Measurements from ENCODE around the gene ADAM8.

ADAM8 gene

DNA sequence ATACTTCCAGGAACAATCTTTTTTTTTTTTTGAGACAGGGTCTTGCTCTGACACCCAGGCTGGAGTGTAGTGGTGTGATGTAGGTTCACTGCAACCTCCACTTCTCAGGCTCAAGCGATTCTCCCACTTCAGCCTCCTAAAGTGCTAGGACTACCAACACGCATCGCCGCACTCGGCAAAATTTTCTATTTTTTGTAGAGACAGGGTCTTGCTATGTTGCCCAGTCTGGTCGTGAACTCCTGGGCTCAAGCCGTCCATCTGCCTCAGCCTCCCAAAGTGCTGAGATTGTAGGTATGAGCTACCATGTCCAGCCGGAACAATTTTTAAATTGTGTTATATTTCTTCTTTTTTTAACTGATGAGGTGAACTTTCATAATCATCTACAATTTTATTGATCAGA, 34.1 kb upstream of the ADAM8 start:
- no peak for TF ChIP-seq GATA3 (IDR thresholded peaks at IDR 0.05; ENCODE audit: low read depth, low read length)
- no peak for TF ChIP-seq GATA2 (IDR thresholded peaks at IDR 0.05; ENCODE audit: low read depth, low read length)

- TF ChIP-seq GATA3 (IDR thresholded peaks at IDR 0.05; ENCODE audit: low read depth, low read length) (no peak), GATA2 (IDR thresholded peaks at IDR 0.05; ENCODE audit: low read depth, low read length) (no peak)
Observed at GRCh38 chr10:133310399-133310755, 33.7 kb upstream of the ADAM8 start.

DNA sequence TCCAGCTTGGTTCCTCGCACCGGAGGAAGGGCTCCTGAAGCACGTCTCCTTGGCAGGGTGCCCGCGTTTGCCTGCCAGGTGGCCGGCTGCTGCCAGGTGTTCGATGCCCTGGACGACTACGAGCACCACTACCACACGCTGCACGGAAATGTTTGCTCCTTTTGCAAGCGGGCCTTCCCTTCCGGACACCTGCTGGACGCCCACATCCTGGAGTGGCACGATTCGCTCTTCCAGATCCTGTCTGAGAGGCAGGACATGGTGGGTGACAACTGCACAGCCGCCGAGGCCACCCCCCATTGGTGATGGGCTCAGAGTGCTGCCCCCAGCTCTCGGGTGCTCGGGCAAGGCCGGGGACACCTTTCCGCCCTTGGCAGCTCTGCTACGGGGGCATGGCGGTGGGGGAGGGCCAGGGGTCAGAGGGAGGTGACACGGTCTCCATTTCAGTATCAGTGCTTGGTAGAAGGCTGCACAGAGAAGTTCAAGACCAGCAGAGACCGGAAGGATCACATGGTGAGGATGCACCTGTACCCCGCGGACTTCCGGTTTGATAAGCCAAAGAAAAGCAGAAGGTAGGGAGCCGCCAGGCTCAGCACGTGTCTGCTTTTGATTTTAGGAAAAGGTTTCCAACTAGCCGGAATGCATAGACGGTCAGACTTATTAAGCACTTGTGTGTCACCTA, 33.2 kb upstream of the ADAM8 start:
- TF ChIP-seq GATA3 (IDR thresholded peaks at IDR 0.05; ENCODE audit: low read depth, low read length) (no peak), GATA2 (IDR thresholded peaks at IDR 0.05; ENCODE audit: low read depth, low read length) (no peak)

DNA sequence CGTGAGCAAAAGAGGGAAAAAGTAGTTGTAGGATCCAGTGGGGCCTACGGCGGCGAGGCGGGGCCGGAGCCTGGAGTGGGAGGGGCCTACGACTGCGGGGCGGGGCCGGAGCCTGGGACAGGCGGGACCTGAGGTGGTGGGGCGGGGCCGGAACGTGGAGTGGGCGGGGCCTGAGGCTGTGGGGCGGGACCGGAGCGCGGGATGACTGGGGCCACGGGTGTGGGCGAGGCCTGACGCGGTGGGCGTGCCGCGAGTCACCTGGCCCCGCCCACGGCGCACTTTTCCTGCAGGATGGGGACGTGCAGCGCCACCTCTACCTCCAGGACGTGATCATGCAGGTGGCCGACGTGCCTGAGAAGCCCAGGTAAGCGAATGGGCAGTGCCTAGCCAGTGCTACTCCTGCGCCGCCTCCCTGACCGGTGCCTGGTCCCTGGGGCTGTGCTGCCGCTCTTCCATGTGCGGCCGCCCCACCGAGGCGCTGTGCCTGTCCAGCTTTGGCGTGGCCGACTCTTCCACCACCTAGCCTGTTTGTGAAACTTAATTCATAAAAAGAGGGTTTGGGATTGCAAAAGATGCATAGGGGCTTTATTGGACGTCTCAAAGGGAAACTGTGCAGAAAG, 32.5 kb upstream of the ADAM8 start:
- TF ChIP-seq GATA2 (IDR thresholded peaks at IDR 0.05; ENCODE audit: low read depth, low read length) (no peak), GATA3 (IDR thresholded peaks at IDR 0.05; ENCODE audit: low read depth, low read length) (no peak)

- TF ChIP-seq GATA2 (IDR thresholded peaks at IDR 0.05; ENCODE audit: low read depth, low read length) = no peak
- TF ChIP-seq GATA3 (IDR thresholded peaks at IDR 0.05; ENCODE audit: low read depth, low read length) = no peak
Observed at GRCh38 chr10:133308421-133309099, 31.9 kb upstream of the ADAM8 start, which contains the start of the genes TUBGCP2 and ZNF511. Gene TUBGCP2 (minus strand): TSS chr10:133308872. CDS start chr10:133302941, 5,931 bp downstream. Gene ZNF511 (plus strand): TSS chr10:133308914. CDS start chr10:133308944, 30 bp downstream.

DNA sequence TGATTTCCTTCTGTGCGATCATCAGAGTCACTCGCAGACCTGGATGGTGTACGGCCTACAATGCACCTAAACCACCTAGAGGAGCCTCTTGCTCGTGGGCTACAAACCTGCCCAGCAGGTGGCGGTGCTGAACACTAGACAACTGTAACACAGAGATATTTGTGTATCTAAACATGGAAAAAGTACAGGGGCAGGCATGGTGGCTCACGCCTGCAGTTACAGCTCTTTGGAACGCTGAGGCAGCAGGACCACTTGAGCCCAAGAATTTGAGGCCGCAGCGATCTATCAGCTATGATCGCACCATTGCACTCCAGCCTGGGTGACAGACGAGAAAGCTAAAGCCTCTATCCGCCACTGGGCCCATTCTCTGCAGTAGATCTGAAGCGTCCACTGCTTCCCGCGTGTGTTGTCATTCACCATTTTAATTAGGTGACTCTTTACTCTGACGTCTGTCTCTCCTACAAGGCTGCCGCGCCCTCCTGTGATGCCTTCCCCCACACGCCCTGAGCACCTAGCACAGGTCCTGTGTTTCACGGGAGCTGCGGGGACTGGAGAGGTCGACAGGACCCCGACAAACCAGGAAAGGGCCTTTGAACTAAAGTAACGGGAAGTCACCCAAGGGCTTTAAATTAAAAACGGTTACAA, 31.2 kb upstream of the ADAM8 start:
- TF ChIP-seq GATA3 (IDR thresholded peaks at IDR 0.05; ENCODE audit: low read depth, low read length) (no peak), GATA2 (IDR thresholded peaks at IDR 0.05; ENCODE audit: low read depth, low read length) (no peak)

DNA sequence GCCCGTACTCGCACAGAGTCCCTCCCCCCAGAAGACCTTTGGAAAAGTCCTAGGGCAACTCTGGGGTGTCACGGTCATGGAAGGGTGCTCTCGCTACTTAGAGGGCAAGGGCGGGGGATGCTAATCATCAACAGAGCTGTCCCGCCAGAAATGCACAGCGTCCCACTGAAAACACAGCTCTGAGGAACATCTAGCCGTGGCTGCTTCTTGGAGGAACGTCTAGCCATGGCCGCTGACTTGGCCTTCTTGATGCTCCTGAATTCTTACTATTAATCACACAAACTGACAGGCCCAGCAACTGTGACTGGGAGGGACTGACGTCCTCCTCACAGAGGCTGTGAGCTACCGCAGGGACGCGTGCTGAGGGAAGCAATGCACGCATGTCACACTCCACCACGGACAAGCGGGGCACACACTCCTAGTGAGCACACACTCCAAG, 30.3 kb upstream of the ADAM8 start:
- TF ChIP-seq GATA2 (IDR thresholded peaks at IDR 0.05; ENCODE audit: low read depth, low read length) = no peak
- TF ChIP-seq GATA3 (IDR thresholded peaks at IDR 0.05; ENCODE audit: low read depth, low read length) = no peak

- TF ChIP-seq GATA2 (IDR thresholded peaks at IDR 0.05; ENCODE audit: low read depth, low read length) (no peak), GATA3 (IDR thresholded peaks at IDR 0.05; ENCODE audit: low read depth, low read length) (no peak)
Observed at GRCh38 chr10:133306097-133306476, 29.4 kb upstream of the ADAM8 start.

DNA sequence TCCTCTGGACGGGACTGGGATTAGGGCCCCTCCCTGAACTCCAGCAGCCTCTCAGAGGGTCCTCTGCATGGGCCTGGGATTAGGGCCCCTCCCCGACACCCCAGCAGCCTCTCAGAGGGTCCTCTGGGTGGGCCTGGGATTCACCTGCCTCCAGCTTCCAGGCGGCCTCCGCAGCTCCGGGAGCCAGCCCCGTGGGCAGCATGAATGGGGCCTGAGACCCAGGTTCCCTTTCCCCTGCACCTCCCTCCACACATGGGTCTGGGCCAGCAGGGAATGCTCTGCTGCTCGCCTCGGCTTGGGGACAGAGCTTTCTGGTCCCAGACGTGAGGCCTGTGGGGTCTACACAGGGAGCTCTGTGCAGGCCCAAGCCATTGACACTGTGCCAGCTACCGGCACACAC, 26.5 kb upstream of the ADAM8 start:
- no peak for TF ChIP-seq GATA2 (IDR thresholded peaks at IDR 0.05; ENCODE audit: low read depth, low read length)
- TF ChIP-seq GATA3 (IDR thresholded peaks at IDR 0.05; ENCODE audit: low read depth, low read length) = no peak

DNA sequence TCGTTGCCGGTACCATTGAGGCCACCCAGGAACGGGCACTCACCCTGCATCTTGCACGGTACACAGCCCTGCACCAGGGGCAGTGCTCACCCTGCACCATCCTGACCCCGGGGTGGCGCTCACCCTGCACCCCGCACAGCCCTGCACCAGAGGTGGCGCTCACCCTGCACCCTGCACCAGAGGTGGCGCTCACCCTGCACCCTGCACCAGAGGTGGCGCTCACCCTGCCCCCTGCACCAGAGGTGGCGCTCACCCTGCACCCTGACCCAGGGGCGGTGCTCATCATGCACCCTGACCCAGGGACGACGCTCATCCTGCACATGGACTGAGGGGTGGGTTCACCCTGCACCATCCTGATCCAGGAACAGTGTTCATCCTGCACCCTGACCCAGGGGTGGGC, 25.6 kb upstream of the ADAM8 start:
- TF ChIP-seq GATA2 (IDR thresholded peaks at IDR 0.05; ENCODE audit: low read depth, low read length) = no peak
- no peak for TF ChIP-seq GATA3 (IDR thresholded peaks at IDR 0.05; ENCODE audit: low read depth, low read length)

GRCh38 chr10:133299738-133300137, 23.1 kb upstream of the ADAM8 start:
- no peak for TF ChIP-seq GATA2 (IDR thresholded peaks at IDR 0.05; ENCODE audit: low read depth, low read length)
- no peak for TF ChIP-seq GATA3 (IDR thresholded peaks at IDR 0.05; ENCODE audit: low read depth, low read length)

DNA sequence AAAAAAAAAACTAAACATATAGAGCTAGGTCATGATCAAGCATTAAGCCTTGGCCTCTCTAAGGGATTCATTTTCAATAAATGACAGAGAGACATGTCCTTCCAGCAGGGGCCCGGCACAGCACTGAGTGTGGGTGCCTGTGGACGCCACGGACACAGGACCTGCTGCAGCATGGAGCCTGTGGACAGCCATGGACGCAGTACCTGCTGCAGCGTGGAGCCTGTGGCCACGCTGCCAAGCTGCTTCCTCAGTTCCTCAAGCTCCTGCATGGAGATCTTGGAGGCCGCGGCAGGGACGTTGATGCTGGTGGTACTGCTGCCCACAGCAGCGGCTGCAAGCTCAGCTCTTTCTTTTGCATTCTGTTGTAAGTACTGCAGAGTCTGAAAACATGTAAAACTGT, 22.6 kb upstream of the ADAM8 start:
- no peak for TF ChIP-seq GATA3 (IDR thresholded peaks at IDR 0.05; ENCODE audit: low read depth, low read length)
- TF ChIP-seq GATA2 (IDR thresholded peaks at IDR 0.05; ENCODE audit: low read depth, low read length) = no peak

DNA sequence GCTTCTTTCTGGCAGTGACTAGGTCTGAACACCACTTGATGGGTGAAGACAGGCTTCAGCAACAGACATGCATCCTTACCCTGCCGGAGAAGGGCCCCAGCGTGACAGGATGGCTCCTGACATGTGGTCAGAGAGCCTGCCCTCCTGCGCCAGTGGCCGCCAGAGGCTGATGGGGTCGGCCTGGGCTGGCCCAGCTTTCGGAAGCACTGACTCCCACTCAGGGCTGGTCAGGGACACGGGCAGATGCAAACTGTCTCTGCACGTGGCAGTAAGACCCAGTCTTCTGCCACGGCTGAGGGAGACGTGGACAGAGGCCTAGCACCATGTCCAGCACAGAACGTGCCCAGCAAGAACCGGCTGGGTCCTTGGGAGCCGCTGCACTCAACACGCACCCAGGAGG, 21.8 kb upstream of the ADAM8 start:
- TF ChIP-seq GATA3 (IDR thresholded peaks at IDR 0.05; ENCODE audit: low read depth, low read length) (no peak), GATA2 (IDR thresholded peaks at IDR 0.05; ENCODE audit: low read depth, low read length) (no peak)

- TF ChIP-seq GATA3 (IDR thresholded peaks at IDR 0.05; ENCODE audit: low read depth, low read length) (no peak), GATA2 (IDR thresholded peaks at IDR 0.05; ENCODE audit: low read depth, low read length) (no peak)
Observed at GRCh38 chr10:133297504-133297903, 20.8 kb upstream of the ADAM8 start.
